ENCODE results near the gene SH2D1A.
"Not testable (repeated sequence)": the region's sequence is repeated elsewhere in the genome, so short reads cannot be mapped to it uniquely, and the experiment has no call there.

The SH2D1A gene

GRCh38 chrX:124358800-124359383 is 12.5 kb downstream of the SH2D1A start:
- DNase-seq: no peak

GRCh38 chrX:124362072-124362471 is 15.7 kb downstream of the SH2D1A start:
- no peak for DNase-seq

- no peak for DNase-seq
These were observed 16.4 kb downstream of the SH2D1A start for GRCh38 chrX:124362761-124363160.

GRCh38 chrX:124369722-124370121 is 23.4 kb downstream of the SH2D1A start:
- DNase-seq: peak in 1 of 2 experiments; percentile 28

- DNase-seq: no peak
These were observed 27.0 kb downstream of the SH2D1A start for GRCh38 chrX:124373348-124373747.

- DNase-seq: no peak
These were observed 32.3 kb downstream of the SH2D1A start for GRCh38 chrX:124378643-124379042.

- no peak for DNase-seq
These were observed 37.0 kb downstream of the SH2D1A start for GRCh38 chrX:124383354-124383753.

GRCh38 chrX:124386401-124386800 is 40.0 kb downstream of the SH2D1A start:
- DNase-seq: no peak

GRCh38 chrX:124388562-124388961 is 42.2 kb downstream of the SH2D1A start:
- DNase-seq: peak; percentile 83 to 87

- DNase-seq: no peak
These were observed 46.4 kb downstream of the SH2D1A start for GRCh38 chrX:124392794-124393193.

- no peak for DNase-seq
These were observed 46.9 kb downstream of the SH2D1A start for GRCh38 chrX:124393238-124393637.

- no peak for DNase-seq
These were observed 47.3 kb downstream of the SH2D1A start for GRCh38 chrX:124393659-124394058.

- no peak for DNase-seq
These were observed 49.0 kb downstream of the SH2D1A start for GRCh38 chrX:124395145-124395880.

GRCh38 chrX:124401696-124402095 is 55.3 kb downstream of the SH2D1A start:
- peak; percentile 59 to 89 for DNase-seq

GRCh38 chrX:124405868-124406267 is 59.5 kb downstream of the SH2D1A start:
- no peak for DNase-seq

GRCh38 chrX:124406294-124407014 is 60.1 kb downstream of the SH2D1A start:
- peak; percentile 91 to 92 for DNase-seq

- DNase-seq: peak; percentile 10 to 53
These were observed 60.9 kb downstream of the SH2D1A start for GRCh38 chrX:124407226-124407625.

GRCh38 chrX:124408380-124408779 is 62.0 kb downstream of the SH2D1A start:
- not testable (repeated sequence) for DNase-seq

- DNase-seq: no peak
These were observed 66.9 kb downstream of the SH2D1A start for GRCh38 chrX:124413244-124413643.

- peak; percentile 9 to 33 for DNase-seq
These were observed 67.9 kb downstream of the SH2D1A start for GRCh38 chrX:124414281-124414680.

- no peak for DNase-seq
These were observed 68.9 kb downstream of the SH2D1A start for GRCh38 chrX:124415115-124415800.

- no peak for DNase-seq
These were observed 75.7 kb downstream of the SH2D1A start for GRCh38 chrX:124421898-124422655.
